ENCODE data around the gene CLIP4. TPM values are rescaled to one million over a fixed set of nuclear protein-coding genes. Genes with fewer than 3 reads are reported as not detected.

The CLIP4 gene
- total and polyA plus RNA-seq, 2 of the 4 experiments (the other 2 are of a cell fraction) = 29.7 to 66.3 TPM

DNA sequence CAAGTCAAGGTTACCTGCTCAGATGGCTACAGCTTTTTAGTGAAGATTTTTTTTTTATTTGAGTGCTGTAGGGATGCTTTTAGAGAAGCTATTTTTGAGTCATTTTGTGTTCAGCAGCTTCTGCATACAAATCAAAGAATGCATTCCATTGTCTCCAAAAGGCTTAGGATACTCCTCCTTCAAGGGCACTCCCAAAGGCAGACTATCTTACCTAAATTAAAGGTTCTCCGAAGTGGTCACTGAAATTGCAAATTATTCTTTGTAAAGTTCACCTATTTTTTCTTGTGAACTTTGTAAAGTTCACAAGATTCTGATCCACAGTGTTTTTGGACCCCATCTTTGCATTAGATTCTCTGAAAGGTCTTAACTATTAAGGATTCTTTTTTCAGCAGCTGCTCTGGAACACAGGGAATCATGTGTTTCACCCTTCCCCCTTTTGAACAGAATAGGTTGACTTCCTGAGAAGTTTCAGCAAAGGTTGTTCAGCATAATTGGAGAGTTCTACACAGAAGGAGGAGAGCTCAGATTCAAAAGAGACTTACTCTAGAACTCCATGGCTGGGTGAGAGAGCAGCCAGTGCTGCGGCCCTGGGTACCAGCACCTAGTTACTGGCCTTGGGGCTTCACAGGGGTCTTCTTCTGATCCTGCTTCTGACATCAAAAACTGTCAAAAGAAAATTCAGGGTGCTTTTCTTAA lies 14.5 kb downstream of the CLIP4 start:
- Histone ChIP-seq H2BK15ac (ENCODE audit: low read depth, low read length) (peak overlapping the region; percentile 58), H3K79me1 (ENCODE audit: low read depth in 1 of 2, low read length in 2 of 2) (peaks cover 15 to 36% of the 10 kb centered on the region in 2 experiments), H3K36me3 (ENCODE audit: control insufficient read depth, insufficient read depth, low read length) (peaks cover 22% of the 10 kb centered on the region), H2BK20ac (ENCODE audit: low read depth, low read length) (peak overlapping the region; percentile 93), H2AFZ (replicated peaks; ENCODE audit: low read length, poor library complexity) (no peak overlapping the region), H4K8ac (ENCODE audit: low read depth in 2 of 2, low read length in 2 of 2) (peak overlapping the region; percentile 50 to 92), H3K9me3 (ENCODE audit: control insufficient read depth, insufficient read depth, low read length) (peaks cover 7% of the 10 kb centered on the region), H4K5ac (ENCODE audit: low read depth, low read length) (peak overlapping the region; percentile 99), H3K4ac (ENCODE audit: low read depth, low read length) (peak overlapping the region; percentile 93), H3K4me1 (ENCODE audit: control insufficient read depth, insufficient read depth, low read length) (peaks cover 11% of the 10 kb centered on the region), H2BK120ac (ENCODE audit: low read depth, low read length) (peak overlapping the region; percentile 94), H2BK5ac (ENCODE audit: low read depth, low read length, poor library complexity, severe bottlenecking) (peak overlapping the region; percentile 93), H4K91ac (ENCODE audit: insufficient read depth, low read depth, low read length) (peak overlapping the region; percentile 93), H4K20me1 (ENCODE audit: insufficient read depth, low read length) (no peaks in the 10 kb centered on the region), H3K9ac (ENCODE audit: low read depth, low read length) (peak overlapping the region; percentile 81), H3K9me1 (ENCODE audit: insufficient read depth, low read length) (0 out of 2 replicates have a peak, but pooled peaks cover 3% of the 10 kb centered on the region), H2AK5ac (ENCODE audit: low read depth, low read length) (peak overlapping the region; percentile 28), H3K14ac (replicated peaks; ENCODE audit: low read depth, low read length) (peak overlapping the region; percentile 88), H3K56ac (ENCODE audit: extremely low read depth, insufficient read depth, low read length) (peak overlapping the region; percentile 95), H3K27ac (ENCODE audit: insufficient read depth, low read length) (peak overlapping the region; percentile 98), H3K4me3 (ENCODE audit: insufficient read depth, low read depth, low read length) (peak overlapping the region; percentile 20; the same call in 1 of the 2 replicates), H2AK9ac (replicated peaks; ENCODE audit: low read depth, low read length, poor library complexity) (peak overlapping the region; percentile 30), H3K27me3 (ENCODE audit: control insufficient read depth, insufficient read depth, low read length) (no peaks in the 10 kb centered on the region), H3K4me2 (ENCODE audit: low read depth, low read length) (peak overlapping the region; percentile 90), H3K23ac (ENCODE audit: low read depth, low read length) (peak overlapping the region; percentile 86), H3K18ac (ENCODE audit: low read depth, low read length) (peak overlapping the region; percentile 100)
- TF ChIP-seq, protein P1, sequence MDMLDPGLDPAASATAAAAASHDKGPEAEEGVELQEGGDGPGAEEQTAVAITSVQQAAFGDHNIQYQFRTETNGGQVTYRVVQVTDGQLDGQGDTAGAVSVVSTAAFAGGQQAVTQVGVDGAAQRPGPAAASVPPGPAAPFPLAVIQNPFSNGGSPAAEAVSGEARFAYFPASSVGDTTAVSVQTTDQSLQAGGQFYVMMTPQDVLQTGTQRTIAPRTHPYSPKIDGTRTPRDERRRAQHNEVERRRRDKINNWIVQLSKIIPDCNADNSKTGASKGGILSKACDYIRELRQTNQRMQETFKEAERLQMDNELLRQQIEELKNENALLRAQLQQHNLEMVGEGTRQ (IDR thresholded peaks at IDR 0.05; ENCODE audit: low read depth, low read length) = no peak
- TF ChIP-seq MXI1 (IDR thresholded peaks at IDR 0.05; ENCODE audit: borderline replicate concordance, low read depth, low read length) = no peak
- TF ChIP-seq RAD21 (IDR thresholded peaks at IDR 0.05; ENCODE audit: low read length) = no peak
- TF ChIP-seq, protein P2, sequence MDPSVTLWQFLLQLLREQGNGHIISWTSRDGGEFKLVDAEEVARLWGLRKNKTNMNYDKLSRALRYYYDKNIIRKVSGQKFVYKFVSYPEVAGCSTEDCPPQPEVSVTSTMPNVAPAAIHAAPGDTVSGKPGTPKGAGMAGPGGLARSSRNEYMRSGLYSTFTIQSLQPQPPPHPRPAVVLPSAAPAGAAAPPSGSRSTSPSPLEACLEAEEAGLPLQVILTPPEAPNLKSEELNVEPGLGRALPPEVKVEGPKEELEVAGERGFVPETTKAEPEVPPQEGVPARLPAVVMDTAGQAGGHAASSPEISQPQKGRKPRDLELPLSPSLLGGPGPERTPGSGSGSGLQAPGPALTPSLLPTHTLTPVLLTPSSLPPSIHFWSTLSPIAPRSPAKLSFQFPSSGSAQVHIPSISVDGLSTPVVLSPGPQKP (IDR thresholded peaks at IDR 0.05; ENCODE audit: borderline replicate concordance, low read depth, low read length) = no peak
- TF ChIP-seq NFE2L2 (IDR thresholded peaks at IDR 0.05; ENCODE audit: low read depth, low read length) = no peak
- no peak for TF ChIP-seq SMC3 (IDR thresholded peaks at IDR 0.05; ENCODE audit: low read depth, low read length)
- TF ChIP-seq, protein P3, sequence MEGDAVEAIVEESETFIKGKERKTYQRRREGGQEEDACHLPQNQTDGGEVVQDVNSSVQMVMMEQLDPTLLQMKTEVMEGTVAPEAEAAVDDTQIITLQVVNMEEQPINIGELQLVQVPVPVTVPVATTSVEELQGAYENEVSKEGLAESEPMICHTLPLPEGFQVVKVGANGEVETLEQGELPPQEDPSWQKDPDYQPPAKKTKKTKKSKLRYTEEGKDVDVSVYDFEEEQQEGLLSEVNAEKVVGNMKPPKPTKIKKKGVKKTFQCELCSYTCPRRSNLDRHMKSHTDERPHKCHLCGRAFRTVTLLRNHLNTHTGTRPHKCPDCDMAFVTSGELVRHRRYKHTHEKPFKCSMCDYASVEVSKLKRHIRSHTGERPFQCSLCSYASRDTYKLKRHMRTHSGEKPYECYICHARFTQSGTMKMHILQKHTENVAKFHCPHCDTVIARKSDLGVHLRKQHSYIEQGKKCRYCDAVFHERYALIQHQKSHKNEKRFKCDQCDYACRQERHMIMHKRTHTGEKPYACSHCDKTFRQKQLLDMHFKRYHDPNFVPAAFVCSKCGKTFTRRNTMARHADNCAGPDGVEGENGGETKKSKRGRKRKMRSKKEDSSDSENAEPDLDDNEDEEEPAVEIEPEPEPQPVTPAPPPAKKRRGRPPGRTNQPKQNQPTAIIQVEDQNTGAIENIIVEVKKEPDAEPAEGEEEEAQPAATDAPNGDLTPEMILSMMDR (conservative IDR thresholded peaks at IDR 0.05; ENCODE audit: low read depth, low read length) = no peak
- TF ChIP-seq BHLHE40 (IDR thresholded peaks at IDR 0.05; ENCODE audit: low read depth, low read length) = no peak
- BruUV-seq (replicated peaks) = TSS peak; percentile 81
- intact Hi-C loops (cut with micrococcal nuclease) (no loop called here), in situ Hi-C loops (cut with MboI; ENCODE audit: low sequenced_read_pairs) (no loop called here), dilution Hi-C loops (cut with HindIII; ENCODE audit: low sequenced_read_pairs, unreplicated experiment) (no loop called here)
- POLR2A ChIA-PET (ENCODE audit: unreplicated experiment) = interaction anchor here (1.5 to 2.2 kb wide), 2 partner anchors 10 to 13 kb away, joined by 4 to 11 read pairs; no protein-coding TSS in a partner anchor
- CTCF ChIA-PET = interaction anchor here (1.2 to 2.0 kb wide), 5 partner anchors 10 to 171 kb away, joined by 3 to 8 read pairs (median 4); no protein-coding TSS in a partner anchor
- no CpG with 5 or more reads among the region's 2 CpGs for WGBS, 2 experiments (ENCODE audit: extremely low coverage in 2 of 2, insufficient read length in 1 of 2)
- peak; percentile 50 for ATAC-seq (ENCODE audit: low read depth)
- no peak for DNase-seq
